HG02973 (cell line): ENCODE data around the gene THOC5.
"Not testable (repeated sequence)": the region's sequence is repeated elsewhere in the genome, so short reads cannot be mapped to it uniquely, and the experiment has no call there.

Source experiments
- ATAC-seq: cut with Tn5 transposase; IDR thresholded peaks from one replicate; pipeline ENCODE4 v1.9.1; 2021; ENCODE audit warnings: moderate library complexity; ENCODE audit not compliant: unreplicated experiment

The THOC5 gene

GRCh38 chr22:29553351-29554224 lies at the start of gene THOC5:
Gene THOC5 (minus strand): TSS chr22:29553757. CDS start chr22:29549147, 4,610 bp downstream.
- peak; percentile 82 for ATAC-seq

- ATAC-seq, result no peak
These were observed 45.1 kb upstream of the THOC5 start for GRCh38 chr22:29598684-29599020.

- ATAC-seq, result not testable (repeated sequence)
These were observed 44.5 kb upstream of the THOC5 start for GRCh38 chr22:29597871-29598683.

GRCh38 chr22:29596408-29596807 lies 42.9 kb upstream of the THOC5 start:
- ATAC-seq, result no peak

GRCh38 chr22:29594447-29594846 lies 40.9 kb upstream of the THOC5 start:
- ATAC-seq, result not testable (repeated sequence)

GRCh38 chr22:29593923-29594322 lies 40.4 kb upstream of the THOC5 start:
- no peak for ATAC-seq

GRCh38 chr22:29587938-29588699 lies 34.6 kb upstream of the THOC5 start:
- no peak for ATAC-seq

- not testable (repeated sequence) for ATAC-seq
These were observed 32.7 kb upstream of the THOC5 start for GRCh38 chr22:29586193-29586705.

- no peak for ATAC-seq
These were observed 31.4 kb upstream of the THOC5 start for GRCh38 chr22:29584975-29585374.

- no peak for ATAC-seq
These were observed 28.2 kb upstream of the THOC5 start for GRCh38 chr22:29581799-29582198.

- ATAC-seq, result no peak
These were observed 26.7 kb upstream of the THOC5 start for GRCh38 chr22:29580200-29580810.

- no peak for ATAC-seq
These were observed 25.1 kb upstream of the THOC5 start for GRCh38 chr22:29578462-29579200.

GRCh38 chr22:29574762-29575450 lies 21.3 kb upstream of the THOC5 start:
- no peak for ATAC-seq

GRCh38 chr22:29570912-29571549 lies 17.5 kb upstream of the THOC5 start:
- no peak for ATAC-seq

GRCh38 chr22:29570456-29570855 lies 16.9 kb upstream of the THOC5 start:
- ATAC-seq, result no peak

GRCh38 chr22:29569011-29569678 lies 15.6 kb upstream of the THOC5 start:
- ATAC-seq, result no peak

- no peak for ATAC-seq
These were observed 13.8 kb upstream of the THOC5 start for GRCh38 chr22:29567338-29567737.

GRCh38 chr22:29566513-29566912 lies 13.0 kb upstream of the THOC5 start:
- ATAC-seq, result not testable (repeated sequence)
